HG03175 (cell line): ENCODE data around the gene OTX2.

Experiments used
- ATAC-seq: cut with Tn5 transposase; IDR thresholded peaks from one replicate; pipeline ENCODE4 v1.9.1; 2021; ENCODE audit warnings: mild to moderate bottlenecking, moderate library complexity; ENCODE audit not compliant: unreplicated experiment

The OTX2 gene

DNA sequence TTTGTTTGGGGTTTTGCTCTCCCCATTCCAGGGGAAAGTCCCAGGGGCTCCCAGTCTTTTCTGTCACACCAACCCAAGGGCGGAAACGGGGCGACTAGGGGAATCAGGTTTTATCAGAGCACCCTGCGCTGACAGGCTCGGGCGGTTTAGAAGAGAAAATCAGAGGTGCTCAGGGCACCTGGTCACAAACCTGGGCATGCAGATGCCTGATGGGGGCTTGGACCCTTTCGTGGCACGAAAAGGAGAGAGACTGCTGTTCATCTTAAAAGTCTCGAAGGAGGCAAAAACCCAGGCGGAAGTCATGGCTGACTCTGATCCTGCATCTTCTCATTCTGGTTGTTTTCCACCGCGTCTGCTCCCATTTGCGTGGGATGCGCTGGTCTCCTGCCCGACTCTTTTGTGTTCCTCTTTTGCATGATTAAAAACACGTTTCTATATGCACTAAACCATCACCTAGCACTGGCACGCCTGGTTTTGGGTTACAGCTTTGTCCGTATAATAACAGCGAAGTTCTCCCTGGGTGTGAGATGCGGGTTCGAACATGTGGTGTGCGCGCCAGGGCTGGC, 13.2 kb downstream of the OTX2 start:
- no peak for ATAC-seq

DNA sequence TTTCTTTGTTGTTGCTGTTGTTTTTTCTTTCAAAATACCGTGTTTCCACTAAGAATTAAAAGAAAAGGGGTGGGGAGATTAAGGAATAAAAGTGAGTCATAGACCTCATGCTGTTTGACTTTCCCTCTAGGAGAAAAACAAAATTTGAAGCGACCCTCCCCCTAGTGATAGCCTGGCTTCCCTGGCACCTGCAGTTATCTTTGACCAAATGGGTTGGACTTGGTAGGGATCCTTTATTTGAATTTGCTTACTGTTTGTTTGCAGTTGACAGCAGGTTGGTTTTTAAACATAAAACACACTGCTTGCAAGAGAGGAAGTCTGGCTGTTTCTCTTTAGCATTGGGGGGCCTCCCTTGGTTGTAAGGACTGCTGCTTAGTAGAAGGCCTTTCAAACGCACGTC, 14.0 kb downstream of the OTX2 start:
- no peak for ATAC-seq

DNA sequence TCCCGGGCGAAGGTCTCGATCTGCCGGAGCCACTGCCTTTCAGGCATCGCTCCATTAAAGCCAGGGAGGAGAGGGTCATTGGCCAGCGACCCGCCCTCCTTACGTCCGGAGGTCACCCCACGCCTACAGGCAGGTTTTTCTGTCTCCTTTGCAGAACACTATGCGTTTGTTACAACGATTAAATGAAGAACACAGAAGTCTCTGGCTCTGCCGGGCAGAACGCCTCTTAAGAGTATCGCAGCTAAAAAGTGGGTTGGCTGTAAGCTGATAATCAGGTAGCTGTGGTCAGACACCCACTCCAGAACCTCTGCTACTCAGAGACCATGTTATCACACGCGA, 15.0 kb downstream of the OTX2 start:
- ATAC-seq, result no peak

DNA sequence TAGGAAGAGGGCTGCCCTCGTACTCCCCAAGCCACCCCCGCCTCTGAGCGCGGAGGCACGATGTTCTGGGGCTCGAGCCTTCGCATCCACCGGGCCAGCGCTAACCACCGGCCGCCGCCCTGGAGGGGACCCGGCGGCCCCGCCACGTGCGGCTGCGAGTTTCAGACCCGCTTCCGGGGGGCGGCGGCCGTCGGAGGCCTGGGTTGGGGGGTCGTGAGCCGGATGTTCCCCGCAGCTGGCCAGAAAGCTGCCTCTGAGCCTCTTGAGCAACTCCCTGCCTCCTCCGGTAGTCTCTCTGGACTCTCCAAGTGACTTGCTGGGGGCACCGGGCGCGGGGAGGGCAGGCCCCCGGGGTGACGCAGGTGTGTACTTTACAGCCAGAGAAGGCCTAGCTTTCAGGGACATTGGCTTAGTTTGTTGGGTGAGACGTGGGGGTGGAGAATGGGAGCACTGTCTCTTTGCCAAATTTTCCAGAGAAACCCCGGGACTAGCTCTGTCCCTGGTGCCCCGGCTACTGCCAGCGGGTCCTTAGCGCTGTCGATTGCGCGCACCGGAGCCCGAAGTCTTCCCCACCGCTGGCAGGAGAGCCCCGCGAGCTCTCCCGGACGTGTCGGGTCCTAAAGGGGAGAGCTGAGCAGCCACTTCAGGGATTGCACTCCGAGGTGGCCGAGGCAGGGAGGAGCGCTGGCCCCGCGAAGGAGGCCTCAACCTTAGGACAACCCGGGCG, 15.6 kb downstream of the OTX2 start:
- ATAC-seq, result no peak

DNA sequence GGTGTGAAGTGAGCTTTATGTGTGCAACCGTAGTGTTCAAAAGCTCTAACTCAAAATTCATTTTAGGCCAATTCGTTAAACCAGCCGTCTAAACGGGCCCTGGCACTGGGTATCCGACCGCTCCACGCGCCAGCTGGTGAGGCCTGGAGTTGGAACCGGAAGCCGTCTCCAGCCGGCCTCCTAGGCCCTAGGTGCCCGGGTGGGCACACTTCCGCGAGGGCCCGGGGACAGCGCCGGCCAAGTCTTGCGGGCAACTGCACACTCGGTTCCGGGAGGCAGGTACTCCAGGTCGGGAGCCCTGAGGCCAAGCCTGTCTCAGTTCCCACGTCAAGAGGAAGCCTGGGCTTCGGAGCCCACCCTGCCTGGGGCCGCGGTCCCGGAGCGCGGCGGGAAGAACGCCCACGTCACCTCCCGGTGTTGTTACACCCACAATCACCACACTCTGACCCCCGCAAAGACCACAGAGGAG, 16.2 kb downstream of the OTX2 start:
- no peak for ATAC-seq

DNA sequence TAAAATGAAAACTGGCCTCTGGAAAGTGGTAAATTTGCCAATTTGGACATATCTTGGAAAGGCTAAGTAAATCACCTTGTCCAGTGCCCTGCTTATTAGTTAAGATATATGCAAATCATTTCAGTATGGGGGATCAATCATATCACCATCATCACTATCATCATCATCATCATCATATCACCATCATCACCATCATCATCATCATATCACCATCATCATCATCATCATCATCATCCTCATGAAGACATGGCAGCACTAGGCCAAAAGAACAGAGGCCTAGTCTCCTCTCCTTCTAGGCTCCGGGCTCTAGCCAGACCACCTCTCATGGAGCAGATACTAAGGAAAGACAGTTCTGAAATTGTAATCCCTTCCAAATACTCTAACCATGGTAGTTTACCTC, 20.3 kb downstream of the OTX2 start:
- no peak for ATAC-seq

DNA sequence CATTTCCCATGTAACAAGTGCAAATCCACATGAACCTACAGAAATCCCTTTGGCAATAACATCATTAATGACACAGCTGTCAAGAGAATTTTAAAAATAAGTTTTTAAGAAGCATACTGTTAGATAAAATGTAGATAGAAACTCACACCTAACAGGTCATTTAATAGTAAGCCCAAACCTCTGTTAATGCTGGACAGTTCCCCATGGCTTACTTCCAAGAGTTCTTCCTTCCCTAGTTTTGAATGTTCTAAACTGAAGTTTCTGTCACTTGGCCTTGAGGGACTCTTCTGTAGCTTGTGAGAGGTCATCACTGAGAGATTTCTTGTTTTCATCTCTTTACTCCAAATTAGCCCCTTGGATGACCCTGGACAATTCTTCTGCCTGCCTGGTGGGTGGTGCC, 22.7 kb downstream of the OTX2 start:
- no peak for ATAC-seq

DNA sequence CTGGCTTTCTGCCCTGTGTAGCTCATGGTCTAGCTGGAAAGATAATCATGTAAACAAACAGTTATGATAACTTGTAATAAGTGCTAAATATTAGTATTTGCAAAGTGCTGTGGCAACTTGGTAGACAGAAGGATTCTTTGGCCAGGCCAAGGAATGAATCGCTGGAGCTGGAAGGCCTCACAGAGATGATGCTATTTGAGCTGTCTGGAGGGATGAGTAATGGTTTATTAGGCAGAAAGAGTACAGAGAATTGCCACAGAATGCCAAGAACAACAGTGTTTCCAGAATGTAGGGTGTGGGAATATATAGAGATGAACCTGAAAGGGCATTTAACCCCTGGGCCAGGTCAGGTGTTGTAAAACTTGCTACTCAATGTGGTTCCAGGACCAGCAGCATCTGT, 27.6 kb downstream of the OTX2 start:
- ATAC-seq, result no peak

DNA sequence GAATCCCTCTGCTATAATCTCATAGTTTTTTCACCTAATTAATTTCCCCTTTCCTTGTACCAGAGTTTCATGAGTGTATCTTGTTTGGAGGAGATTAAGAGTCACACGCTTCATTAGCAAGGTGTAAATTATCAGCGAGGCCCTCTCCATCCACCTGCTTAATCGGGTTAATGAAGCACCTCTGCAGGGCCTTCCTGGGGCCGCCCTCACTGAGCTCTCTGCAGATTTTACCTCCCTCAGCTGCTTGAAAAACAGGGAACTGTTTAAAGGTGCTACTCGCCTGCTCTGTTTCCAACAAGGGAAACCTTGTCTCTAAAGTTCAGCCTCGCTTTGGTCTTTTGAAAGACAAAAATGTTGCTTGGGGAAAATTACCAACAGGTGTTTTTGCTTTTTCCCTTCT, 35.8 kb downstream of the OTX2 start:
- ATAC-seq, result no peak

DNA sequence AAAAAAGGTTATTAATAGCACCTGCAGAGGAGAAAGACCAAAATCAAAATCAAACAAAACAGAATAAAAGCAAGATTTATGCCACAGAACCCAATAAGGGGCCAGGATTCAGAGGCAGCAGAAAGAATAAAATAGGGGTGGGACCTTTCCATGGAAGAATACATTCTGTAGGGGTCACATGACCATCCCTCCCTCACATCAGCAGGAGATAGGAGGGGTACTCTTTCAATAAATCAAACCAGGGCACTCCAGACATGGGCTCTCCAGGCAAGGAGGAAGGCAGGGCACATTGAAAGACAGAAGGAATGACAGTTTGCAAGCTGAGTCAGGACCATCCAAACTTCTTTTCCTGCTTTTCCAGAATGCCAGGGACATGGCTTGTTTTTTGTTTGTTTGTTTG, 39.8 kb downstream of the OTX2 start:
- no peak for ATAC-seq

DNA sequence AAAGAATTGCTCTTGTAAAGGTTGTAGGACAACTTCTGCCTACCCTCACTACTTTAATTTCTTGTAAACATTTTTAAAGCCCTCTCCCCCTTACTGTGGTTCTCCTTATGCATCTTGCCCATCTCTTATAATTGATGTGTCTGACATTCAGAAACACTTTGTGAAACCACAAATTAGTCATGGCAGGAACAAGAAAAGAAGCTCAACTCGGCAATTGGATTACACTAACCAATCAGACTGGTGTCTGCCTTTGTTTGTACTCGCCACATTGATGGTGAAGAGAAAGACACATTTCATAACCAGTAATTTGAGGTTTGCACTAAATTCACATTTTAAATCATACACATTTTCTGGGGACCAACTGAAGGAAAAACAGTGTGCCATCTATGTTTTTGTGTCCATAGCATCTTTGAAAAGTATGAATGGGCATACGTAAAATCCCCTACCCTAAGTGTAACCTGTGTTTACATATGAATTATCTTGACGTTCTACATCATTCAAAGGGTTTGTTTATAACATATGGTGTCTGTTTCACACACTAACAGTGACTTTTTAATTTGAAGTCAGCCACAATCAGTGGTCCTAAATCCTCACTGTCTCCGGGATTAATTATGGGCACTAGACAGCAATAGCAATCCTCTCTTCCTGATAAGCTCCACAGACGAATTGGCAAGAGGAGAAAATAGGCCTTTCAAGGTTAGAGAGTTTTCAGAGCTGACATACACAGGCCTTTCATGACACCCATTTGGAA, 49.9 kb downstream of the OTX2 start:
- ATAC-seq, result no peak

DNA sequence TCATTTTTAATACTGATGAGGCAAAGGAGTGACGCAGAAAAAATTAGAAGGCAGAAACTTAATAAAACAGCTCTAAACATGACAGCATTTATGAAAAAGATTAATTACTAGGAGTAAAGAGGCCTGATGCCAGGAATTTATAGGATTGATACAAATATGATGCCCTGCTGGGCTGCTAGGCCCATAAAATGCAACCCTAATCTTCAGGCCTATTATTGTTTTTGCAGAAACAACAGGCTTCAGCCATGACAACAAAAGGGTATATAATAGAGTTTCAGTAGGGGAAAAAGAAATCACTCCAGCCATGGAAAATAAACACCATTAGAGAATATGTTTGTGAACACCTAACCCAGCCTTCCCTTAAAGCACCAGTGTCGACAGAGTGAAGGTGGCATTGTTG, 50.6 kb downstream of the OTX2 start:
- ATAC-seq, result no peak

DNA sequence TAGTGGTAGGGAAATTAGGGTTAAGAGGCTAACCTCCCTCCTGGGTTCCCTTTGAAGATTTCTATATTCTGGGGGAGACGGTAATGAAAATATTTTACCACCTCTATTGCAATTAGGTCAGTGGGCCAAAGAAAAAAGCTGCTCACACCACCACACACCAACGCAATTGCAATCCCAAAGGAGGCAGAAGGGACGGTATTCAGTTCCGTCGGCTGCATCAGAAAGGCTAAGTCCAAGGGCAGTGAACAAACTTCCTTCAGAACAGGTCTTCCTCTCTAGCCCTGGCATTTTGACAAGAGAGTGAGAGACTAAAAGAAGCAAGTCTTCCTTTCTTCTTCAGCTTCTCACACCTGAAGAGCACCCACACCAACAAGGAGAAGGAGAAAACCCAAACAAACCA, 51.2 kb downstream of the OTX2 start:
- no peak for ATAC-seq

DNA sequence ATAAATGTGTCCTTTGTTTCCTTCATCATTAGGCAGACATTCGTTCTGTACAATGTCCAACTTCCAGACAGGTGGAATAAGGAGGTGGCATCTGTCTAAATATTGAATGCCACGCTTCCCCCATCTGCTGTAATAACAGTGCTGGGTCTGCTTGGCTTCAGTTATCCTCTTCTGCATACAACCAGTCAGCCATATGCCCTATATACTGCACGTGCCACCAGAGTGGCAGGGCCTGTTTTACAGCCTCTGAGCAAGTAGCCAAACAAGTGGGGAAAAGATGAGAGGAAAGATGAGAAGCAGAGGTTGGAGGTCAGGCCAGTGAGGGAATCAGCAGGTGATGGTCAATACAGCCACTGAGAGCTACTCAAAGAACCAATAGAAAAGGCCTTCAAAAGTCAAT, 55.4 kb downstream of the OTX2 start:
- ATAC-seq, result no peak

DNA sequence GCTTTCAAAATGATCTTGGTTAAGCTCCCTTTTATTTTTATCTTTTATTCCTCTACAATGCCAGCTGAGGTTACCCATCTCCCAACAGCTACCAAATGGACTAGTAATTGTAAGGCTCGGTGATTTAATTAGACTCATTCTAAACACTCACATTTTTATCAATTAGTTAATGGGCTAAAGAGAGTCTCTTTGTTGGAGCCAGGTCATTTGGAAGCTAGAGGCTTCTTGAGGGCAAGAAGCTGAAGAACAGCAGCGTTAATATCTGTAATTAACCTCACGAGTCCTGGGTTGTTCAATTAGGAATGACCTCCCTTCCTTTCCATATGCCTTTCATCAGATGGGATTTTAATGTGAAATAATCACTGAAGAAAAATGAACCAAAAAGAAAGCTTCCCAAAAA, 56.9 kb downstream of the OTX2 start:
- no peak for ATAC-seq

DNA sequence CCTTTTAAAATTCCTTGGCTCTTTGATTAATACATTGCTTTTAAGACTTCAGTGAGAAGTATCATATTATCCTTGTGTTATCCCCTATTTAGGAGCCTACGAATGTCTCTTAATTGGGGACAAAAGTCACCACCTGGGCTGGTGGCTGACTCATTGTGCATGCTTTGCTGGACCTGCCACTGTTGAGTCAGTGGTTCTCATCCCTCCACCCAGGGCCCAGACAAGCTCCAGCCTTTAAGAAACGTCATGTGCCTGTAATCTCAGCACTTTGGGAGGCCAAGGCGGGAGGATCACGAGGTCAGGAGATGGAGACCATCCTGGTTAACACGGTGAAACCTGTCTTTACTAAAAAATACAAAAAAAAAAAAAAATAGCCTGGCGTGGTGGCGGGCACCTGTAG, 57.9 kb downstream of the OTX2 start:
- ATAC-seq, result no peak

DNA sequence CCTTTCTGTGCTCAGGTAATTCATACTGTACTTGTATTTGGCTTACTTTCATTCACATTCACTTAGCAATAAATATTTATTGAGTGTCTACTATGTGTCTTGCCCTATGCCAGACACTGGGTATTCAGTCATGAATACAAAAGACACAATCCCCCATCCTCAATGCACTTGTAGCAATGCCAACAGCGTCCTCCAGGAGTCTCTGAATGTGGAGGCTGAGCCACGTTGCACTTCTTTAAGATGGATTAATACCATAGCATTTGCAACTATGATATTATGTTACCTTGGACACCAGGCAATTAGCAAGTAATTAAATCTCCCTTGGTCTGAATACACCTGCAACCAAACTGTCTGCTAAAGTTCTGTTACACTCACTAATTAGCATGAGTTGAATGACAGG, 58.8 kb downstream of the OTX2 start:
- no peak for ATAC-seq
